ENCODE measurements around the gene PEX19. TPM values are rescaled to one million over a fixed set of nuclear protein-coding genes. Genes with fewer than 3 reads are reported as not detected.
A peak's percentile ranks its signal among the peaks of the same experiment; 100 is the strongest.

PEX19 gene
- polyA plus RNA-seq, 2 of the 4 experiments (the other 2 are of a cell fraction): 25.1 to 56.7 TPM

GRCh38 chr1:160255781-160256300 lies 29.1 kb downstream of the PEX19 start:
- Histone ChIP-seq H3K4me2 (no peak overlapping the region), H3K4me3 (no peak overlapping the region), H3K9me3 (no peaks in the 10 kb centered on the region), H3K27ac (no peak overlapping the region), H3K4me1 (peaks cover 37% of the 10 kb centered on the region)
- POLR2A ChIA-PET: no interaction called here
- CTCF ChIA-PET: interaction anchor here (2.5 to 12.4 kb wide), 3 partner anchors 64 to 171 kb away, joined by 12 to 203 read pairs (median 29); partner anchors contain the start of gene CASQ1
- no peak for ATAC-seq
- DNase-seq (ENCODE audit: low read depth in 1 of 2, low spot score in 1 of 2): no peak
- no peak for TF ChIP-seq TFCP2L1 (CRISPR knock-in tag; IDR thresholded peaks at IDR 0.05)
- TF ChIP-seq USF2 (IDR thresholded peaks at IDR 0.05): no peak
- TF ChIP-seq ESRRA (IDR thresholded peaks at IDR 0.05; ENCODE audit: borderline replicate concordance, low read length): no peak
- no peak for TF ChIP-seq RARB (CRISPR knock-in tag; IDR thresholded peaks at IDR 0.05)
- no peak for TF ChIP-seq NFE2L2 (conservative IDR thresholded peaks at IDR 0.05; ENCODE audit: low read length)
- no peak for TF ChIP-seq KDM5A (IDR thresholded peaks at IDR 0.05)
- no peak for TF ChIP-seq CBX8 (IDR thresholded peaks at IDR 0.05)
- no peak for TF ChIP-seq FOSL2 (IDR thresholded peaks at IDR 0.05)
- TF ChIP-seq FOSL2 (CRISPR knock-in tag; IDR thresholded peaks at IDR 0.05): no peak
- no peak for TF ChIP-seq RAD21 (conservative IDR thresholded peaks at IDR 0.05 in 1 of 2, IDR thresholded peaks at IDR 0.05 in 1 of 2)
- no peak for TF ChIP-seq ZFP36 (IDR thresholded peaks at IDR 0.05; ENCODE audit: borderline replicate concordance, partially characterized antibody)
- TF ChIP-seq ZC3H11A (IDR thresholded peaks at IDR 0.05): no peak
- FAIRE-seq: no peak
- 98% methylated on average over 4 of the region's 4 CpGs for WGBS (ENCODE audit: missing lambda C conversion rate)

GRCh38 chr1:160251687-160252526 lies 33.0 kb downstream of the PEX19 start:
- CTCF ChIA-PET: interaction anchor here (0.6 to 12.4 kb wide), 57 partner anchors 11 to 1119 kb away, joined by 3 to 203 read pairs (median 5); partner anchors contain the start of genes ATP1A2, CASQ1, DCAF8 and IGSF8

More at GRCh38 chr1:160251687-160252526, 33.0 kb downstream of the PEX19 start:
- no peak for FAIRE-seq
- ATAC-seq: peak; percentile 98 to 99
- 74% methylated on average over 5 of the region's 5 CpGs for WGBS (ENCODE audit: missing lambda C conversion rate)
- Histone ChIP-seq H3K4me2 (no peak overlapping the region), H3K4me1 (peaks cover 16% of the 10 kb centered on the region), H3K9me3 (no peaks in the 10 kb centered on the region), H3K4me3 (no peak overlapping the region), H3K27ac (no peak overlapping the region)
- POLR2A ChIA-PET: interaction anchor here (1.1 to 2.3 kb wide), 2 partner anchors 10 to 151 kb away, joined by 3 to 22 read pairs; partner anchors contain the start of gene DCAF8
- TF ChIP-seq CEBPB (IDR thresholded peaks at IDR 0.05): peak; percentile 60 to 91; a peak in 3 of 4 replicates
- TF ChIP-seq SMC3 (IDR thresholded peaks at IDR 0.05): peak; percentile 73
- no peak for TF ChIP-seq HMGXB4 (CRISPR knock-in tag; IDR thresholded peaks at IDR 0.05; ENCODE audit: borderline replicate concordance)
- peak; percentile 83 to 85 for TF ChIP-seq RAD21 (conservative IDR thresholded peaks at IDR 0.05 in 1 of 2, IDR thresholded peaks at IDR 0.05 in 1 of 2)
- no peak for TF ChIP-seq ZFP36 (IDR thresholded peaks at IDR 0.05; ENCODE audit: borderline replicate concordance, partially characterized antibody)
- no peak for TF ChIP-seq NFE2L2 (conservative IDR thresholded peaks at IDR 0.05; ENCODE audit: low read length)
- peak; percentile 77 for TF ChIP-seq CTCF (IDR thresholded peaks at IDR 0.05)
- no peak for TF ChIP-seq TP53 (CRISPR knock-in tag; IDR thresholded peaks at IDR 0.05)
- TF ChIP-seq ELK1 (IDR thresholded peaks at IDR 0.05; ENCODE audit: low read depth, low read length): no peak
- peak; percentile 70 to 73 for DNase-seq (ENCODE audit: low read depth in 1 of 2, low spot score in 1 of 2)
